Stimulated activated CD8-positive, alpha-beta memory T cell treated with anti-CD3 and anti-CD28 coated beads, Interleukin-12 subunit alpha, Interleukin-12 subunit beta, amount 100 ng/mL, for 24 hours (primary cell): ENCODE data around the gene EXOC2.

Source experiments
- DNase-seq: peaks from one replicate; pipeline ENCODE4 v3.0.0-alpha.2; 2020; ENCODE audit errors: extremely low read depth

Gene EXOC2

GRCh38 chr6:498795-499231 is 194.1 kb downstream of the EXOC2 start:
- DNase-seq = no peak

GRCh38 chr6:497258-497657 is 195.7 kb downstream of the EXOC2 start:
- no peak for DNase-seq

GRCh38 chr6:496649-497048 is 196.3 kb downstream of the EXOC2 start:
- DNase-seq = no peak

GRCh38 chr6:494394-494793 is 198.5 kb downstream of the EXOC2 start:
- DNase-seq = no peak

GRCh38 chr6:493840-494239 is 199.1 kb downstream of the EXOC2 start:
- no peak for DNase-seq

GRCh38 chr6:492816-493414 is 200.0 kb downstream of the EXOC2 start:
- DNase-seq = no peak

- no peak for DNase-seq
These were observed 200.8 kb downstream of the EXOC2 start for GRCh38 chr6:492178-492577.

- DNase-seq = no peak
These were observed 201.7 kb downstream of the EXOC2 start for GRCh38 chr6:491233-491632.

- no peak for DNase-seq
These were observed 202.5 kb downstream of the EXOC2 start for GRCh38 chr6:490251-491037.

- no peak for DNase-seq
These were observed 203.2 kb downstream of the EXOC2 start for GRCh38 chr6:489762-490161.

- DNase-seq = no peak
These were observed 203.9 kb downstream of the EXOC2 start for GRCh38 chr6:489001-489400.

GRCh38 chr6:487956-488355 is 205.0 kb downstream of the EXOC2 start:
- DNase-seq = no peak

- no peak for DNase-seq
These were observed 207.2 kb downstream of the EXOC2 start for GRCh38 chr6:485655-486170.

- DNase-seq = no peak
These were observed 208.2 kb downstream of the EXOC2 start for GRCh38 chr6:484746-485145.

- DNase-seq = no peak
These were observed 208.7 kb downstream of the EXOC2 start for GRCh38 chr6:484086-484745.

- DNase-seq = no peak
These were observed 217.6 kb downstream of the EXOC2 start for GRCh38 chr6:475314-475713.

GRCh38 chr6:474453-475185 is 218.3 kb downstream of the EXOC2 start:
- peak; percentile 63 for DNase-seq

- no peak for DNase-seq
These were observed 219.0 kb downstream of the EXOC2 start for GRCh38 chr6:473768-474452.

GRCh38 chr6:473356-473755 is 219.6 kb downstream of the EXOC2 start:
- DNase-seq = no peak

- no peak for DNase-seq
These were observed 222.0 kb downstream of the EXOC2 start for GRCh38 chr6:470901-471448.
